Measurements from ENCODE around the gene HHAT.
A peak's percentile ranks its signal among the peaks of the same experiment; 100 is the strongest.
"Not testable (repeated sequence)": the region's sequence is repeated elsewhere in the genome, so short reads cannot be mapped to it uniquely, and the experiment has no call there.

The HHAT gene

GRCh38 chr1:210405316-210405715 is 76.6 kb downstream of the HHAT start:
- Histone ChIP-seq H3K79me2 (ENCODE audit: insufficient read depth, low read length) (no peaks in the 10 kb centered on the region), H3K4me2 (ENCODE audit: low read length) (no peak overlapping the region), H3K9me3 (ENCODE audit: low read length) (no peaks in the 10 kb centered on the region), H3K4me3 (ENCODE audit: low read depth, low read length, poor library complexity, severe bottlenecking) (no peak overlapping the region), H3K4me1 (ENCODE audit: insufficient read depth, low read length, severe bottlenecking) (no peaks in the 10 kb centered on the region), H3K36me3 (ENCODE audit: insufficient read depth, low read length) (no peaks in the 10 kb centered on the region), H2AFZ (ENCODE audit: low read length) (no peak overlapping the region), H3K9ac (ENCODE audit: low read length) (no peak overlapping the region), H3K27me3 (ENCODE audit: insufficient read depth, low read length) (no peaks in the 10 kb centered on the region), H3K9me2 (ENCODE audit: low read depth, low read length) (no peaks in the 10 kb centered on the region), H4K20me1 (ENCODE audit: insufficient read depth, low read length) (no peaks in the 10 kb centered on the region), H3F3A (ENCODE audit: insufficient read depth, low read length) (no peaks in the 10 kb centered on the region), H3K27ac (ENCODE audit: low read depth, low read length, poor library complexity, severe bottlenecking) (no peak overlapping the region)
- TF ChIP-seq CTCF (IDR thresholded peaks at IDR 0.05; ENCODE audit: low read length) (no peak), EZH2 (IDR thresholded peaks at IDR 0.05; ENCODE audit: borderline replicate concordance, low read length) (no peak)

DNA sequence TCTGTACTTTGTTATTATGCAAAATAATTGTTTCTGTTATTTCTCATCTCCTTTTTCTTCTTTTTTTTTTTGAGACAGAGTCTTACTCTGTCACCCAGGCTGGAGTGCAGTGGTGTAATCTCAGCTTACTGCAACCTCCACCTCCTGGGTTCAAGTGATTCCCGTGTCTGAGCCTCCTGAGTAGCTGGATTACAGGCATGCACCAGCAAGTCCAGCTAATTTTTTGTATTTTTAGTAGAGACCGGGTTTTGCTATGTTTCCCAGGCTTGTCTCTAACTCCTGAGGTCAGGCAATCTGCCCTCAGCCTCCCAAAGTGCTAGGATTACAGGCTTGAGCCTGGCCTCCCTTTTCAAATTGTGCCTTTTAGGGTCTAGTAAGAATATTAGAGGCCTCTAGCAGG is 77.6 kb downstream of the HHAT start:
- H3K27ac ChIP-seq (ENCODE audit: low read depth, low read length, poor library complexity, severe bottlenecking), result not testable (repeated sequence)

DNA sequence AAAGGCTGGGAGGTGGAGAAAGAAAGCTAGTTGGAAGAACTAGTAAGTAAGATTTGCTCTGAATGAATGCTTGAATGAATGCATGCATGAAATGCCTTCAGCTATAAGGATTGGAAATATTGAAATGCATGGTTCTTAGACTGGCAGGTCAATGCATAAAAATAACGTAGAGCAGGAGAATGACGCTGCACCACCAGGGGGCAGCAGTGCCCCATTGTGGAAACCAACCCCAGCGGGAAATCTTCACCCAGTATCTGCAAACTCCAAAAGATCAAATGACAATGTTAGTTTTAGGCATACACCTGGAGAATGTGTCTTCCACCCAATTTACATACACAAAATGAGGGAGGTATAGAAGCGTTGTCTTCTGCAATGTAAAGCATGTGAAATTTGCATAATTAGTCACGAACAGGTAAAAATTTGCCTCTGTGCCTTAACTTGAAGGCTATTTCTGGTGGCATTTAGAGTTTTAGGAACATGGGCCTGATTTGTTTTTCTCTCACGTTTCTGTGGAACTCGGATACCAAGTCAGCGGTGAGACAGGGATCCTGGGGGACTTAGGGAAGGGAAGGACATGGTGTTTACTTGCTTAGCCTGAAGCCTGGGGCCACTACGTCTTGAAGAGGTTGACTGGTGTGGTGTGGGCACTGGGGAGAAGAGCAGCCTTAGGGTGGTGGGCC is 78.6 kb downstream of the HHAT start:
- no peak overlapping the region for H3K9ac ChIP-seq (ENCODE audit: low read length)
- H3K9me2 ChIP-seq (ENCODE audit: low read depth, low read length), result no peaks in the 10 kb centered on the region
- no peak overlapping the region for H2AFZ ChIP-seq (ENCODE audit: low read length)
- H3K4me1 ChIP-seq (ENCODE audit: insufficient read depth, low read length, severe bottlenecking), result no peaks in the 10 kb centered on the region
- H3K9me3 ChIP-seq (ENCODE audit: low read length), result no peaks in the 10 kb centered on the region
- no peaks in the 10 kb centered on the region for H3F3A ChIP-seq (ENCODE audit: insufficient read depth, low read length)
- TF ChIP-seq CTCF (IDR thresholded peaks at IDR 0.05; ENCODE audit: low read length), result peak; percentile 90
- no peak for TF ChIP-seq EZH2 (IDR thresholded peaks at IDR 0.05; ENCODE audit: borderline replicate concordance, low read length)
- no peaks in the 10 kb centered on the region for H4K20me1 ChIP-seq (ENCODE audit: insufficient read depth, low read length)
- no peaks in the 10 kb centered on the region for H3K36me3 ChIP-seq (ENCODE audit: insufficient read depth, low read length)
- H3K27me3 ChIP-seq (ENCODE audit: insufficient read depth, low read length), result no peaks in the 10 kb centered on the region
- no peaks in the 10 kb centered on the region for H3K79me2 ChIP-seq (ENCODE audit: insufficient read depth, low read length)
- no peak overlapping the region for H3K27ac ChIP-seq (ENCODE audit: low read depth, low read length, poor library complexity, severe bottlenecking)
- H3K4me2 ChIP-seq (ENCODE audit: low read length), result no peak overlapping the region
- no peak overlapping the region for H3K4me3 ChIP-seq (ENCODE audit: low read depth, low read length, poor library complexity, severe bottlenecking)

More for the DNA sequence above, 77.6 kb downstream of the HHAT start:
- H3K4me1 ChIP-seq (ENCODE audit: insufficient read depth, low read length, severe bottlenecking); H3K27me3 ChIP-seq (ENCODE audit: insufficient read depth, low read length); H3K9me2 ChIP-seq (ENCODE audit: low read depth, low read length); H3K79me2 ChIP-seq (ENCODE audit: insufficient read depth, low read length); H4K20me1 ChIP-seq (ENCODE audit: insufficient read depth, low read length); H3K9ac ChIP-seq (ENCODE audit: low read length); H2AFZ ChIP-seq (ENCODE audit: low read length); H3K4me3 ChIP-seq (ENCODE audit: low read depth, low read length, poor library complexity, severe bottlenecking); H3K4me2 ChIP-seq (ENCODE audit: low read length); H3K36me3 ChIP-seq (ENCODE audit: insufficient read depth, low read length); H3F3A ChIP-seq (ENCODE audit: insufficient read depth, low read length); H3K9me3 ChIP-seq (ENCODE audit: low read length): not testable (repeated sequence)

DNA sequence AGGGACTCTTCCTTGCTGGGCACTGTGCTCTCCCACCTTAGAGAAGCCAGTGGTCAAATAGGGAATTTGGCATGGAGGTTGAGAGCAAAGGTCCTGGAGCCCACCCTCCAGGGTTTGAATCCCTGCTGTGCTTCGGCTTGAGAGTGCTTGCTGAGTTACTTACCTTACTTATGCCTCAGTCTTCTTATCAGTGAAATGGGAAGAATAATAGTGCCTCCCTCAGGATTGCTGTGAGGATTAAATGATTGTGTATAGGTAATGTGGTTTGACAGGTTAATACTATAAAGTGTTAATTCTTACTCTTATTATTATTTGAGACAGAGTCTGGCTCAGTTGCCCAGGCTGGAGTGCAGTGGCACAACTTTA is 79.2 kb downstream of the HHAT start:
- H3K9me3 ChIP-seq (ENCODE audit: low read length), result no peaks in the 10 kb centered on the region
- H4K20me1 ChIP-seq (ENCODE audit: insufficient read depth, low read length), result no peaks in the 10 kb centered on the region
- H3K9me2 ChIP-seq (ENCODE audit: low read depth, low read length), result no peaks in the 10 kb centered on the region
- no peaks in the 10 kb centered on the region for H3F3A ChIP-seq (ENCODE audit: insufficient read depth, low read length)
- H3K9ac ChIP-seq (ENCODE audit: low read length), result no peak overlapping the region
- H3K4me3 ChIP-seq (ENCODE audit: low read depth, low read length, poor library complexity, severe bottlenecking), result no peak overlapping the region
- no peak overlapping the region for H3K27ac ChIP-seq (ENCODE audit: low read depth, low read length, poor library complexity, severe bottlenecking)
- no peak for TF ChIP-seq CTCF (IDR thresholded peaks at IDR 0.05; ENCODE audit: low read length)
- no peak overlapping the region for H3K4me2 ChIP-seq (ENCODE audit: low read length)
- H3K27me3 ChIP-seq (ENCODE audit: insufficient read depth, low read length), result no peaks in the 10 kb centered on the region
- H3K4me1 ChIP-seq (ENCODE audit: insufficient read depth, low read length, severe bottlenecking), result no peaks in the 10 kb centered on the region
- H2AFZ ChIP-seq (ENCODE audit: low read length), result no peak overlapping the region
- H3K36me3 ChIP-seq (ENCODE audit: insufficient read depth, low read length), result no peaks in the 10 kb centered on the region
- no peaks in the 10 kb centered on the region for H3K79me2 ChIP-seq (ENCODE audit: insufficient read depth, low read length)

Measured in OCI-LY1 (cell line).